SU-DHL-6 (cell line): ENCODE measurements around the gene ADH1B.
"Not testable (repeated sequence)": the region's sequence is repeated elsewhere in the genome, so short reads cannot be mapped to it uniquely, and the experiment has no call there.

Source experiments
- H2AFZ ChIP-seq: fragments of 200-600 bp; sonication (generic); 2 replicates; pipeline ENCODE4 v1.6.1; 2014; ENCODE audit warnings: low read depth, mild to moderate bottlenecking, moderate library complexity, mixed read lengths, antibody characterized with exemption, low read length; ENCODE audit not compliant: severe bottlenecking
- H3F3A ChIP-seq: fragments of 200-600 bp; shearing (Covaris generic); 2 replicates; pipeline ENCODE4 v1.6.0; 2016; ENCODE audit warnings: antibody characterized with exemption, mild to moderate bottlenecking; ENCODE audit not compliant: insufficient read depth
- H3K27ac ChIP-seq: fragments of 200-600 bp; sonication (generic); 2 replicates; pipeline ENCODE4 v1.5.1; 2016; ENCODE audit warnings: low read depth, mild to moderate bottlenecking, low read length, moderate library complexity, mixed read lengths
- H3K27me3 ChIP-seq: fragments of 200-600 bp; sonication (generic), shearing (Covaris generic); 2 replicates; pipeline ENCODE4 v1.6.0; 2014; ENCODE audit warnings: mild to moderate bottlenecking, low read length
- H3K36me3 ChIP-seq: fragments of 200-600 bp; sonication (generic); 2 replicates; pipeline ENCODE4 v1.6.1; 2014; ENCODE audit warnings: mild to moderate bottlenecking, low read length, mixed read lengths
- H3K4me2 ChIP-seq: fragments of 300-600, 200-600 bp; shearing (Covaris generic), sonication (generic); 2 replicates; pipeline ENCODE4 v1.6.0; 2014; ENCODE audit warnings: low read length, low read depth, mild to moderate bottlenecking; ENCODE audit not compliant: poor library complexity, severe bottlenecking
- H3K4me3 ChIP-seq: fragments of 200-600 bp; sonication (generic); 2 replicates; pipeline ENCODE4 v1.5.1; 2014; ENCODE audit warnings: antibody characterized with exemption, low read length, mild to moderate bottlenecking, mixed read lengths; ENCODE audit not compliant: insufficient read depth, poor library complexity, severe bottlenecking
- H3K79me2 ChIP-seq: fragments of 200-600 bp; sonication (generic); 2 replicates; pipeline ENCODE4 v1.6.1; 2014; ENCODE audit warnings: mild to moderate bottlenecking, low read length, moderate library complexity; ENCODE audit not compliant: insufficient read depth
- H3K9ac ChIP-seq: fragments of 200-600 bp; sonication (generic); 2 replicates; pipeline ENCODE4 v1.7.0; 2014; ENCODE audit warnings: mild to moderate bottlenecking, low read length
- H3K9me2 ChIP-seq: fragments of 200-600 bp; sonication (generic); replicated peaks from 2 replicates; pipeline ENCODE4 v1.6.1; 2014; ENCODE audit warnings: low read length; ENCODE audit not compliant: insufficient read depth
- H3K9me3 ChIP-seq: fragments of 200-600 bp; sonication (generic); 2 replicates; pipeline ENCODE4 v1.6.1; 2014; ENCODE audit warnings: low read length, mixed read lengths; ENCODE audit not compliant: insufficient read depth
- H4K20me1 ChIP-seq: fragments of 200-600 bp; sonication (generic); 2 replicates; pipeline ENCODE4 v1.6.1; 2014; ENCODE audit warnings: low read depth, mild to moderate bottlenecking, antibody characterized with exemption, low read length, moderate library complexity, mixed read lengths
- CTCF ChIP-seq: fragments of 200-600 bp; sonication (generic); IDR thresholded peaks from one replicate; pipeline ENCODE4 v1.5.1; 2017; ENCODE audit warnings: antibody characterized with exemption, mild to moderate bottlenecking, low read length, moderate library complexity; ENCODE audit not compliant: insufficient read depth, poor library complexity, severe bottlenecking
- EZH2phosphoT487 ChIP-seq: fragments of 200-600 bp; sonication (generic), shearing (Covaris generic); conservative IDR thresholded peaks from 2 replicates; pipeline ENCODE4 v1.6.1; 2018; ENCODE audit warnings: mild to moderate bottlenecking, antibody characterized with exemption, low read length, moderate library complexity, mixed read lengths

The ADH1B gene

GRCh38 chr4:99351487-99351886 lies 30.3 kb upstream of the ADH1B start:
- no peaks in the 10 kb centered on the region for H3K9me2 ChIP-seq
- no peaks in the 10 kb centered on the region for H3K79me2 ChIP-seq
- no peak overlapping the region for H3K4me2 ChIP-seq
- H4K20me1 ChIP-seq: no peaks in the 10 kb centered on the region
- TF ChIP-seq CTCF (no peak), EZH2phosphoT487 (no peak)
- H3K9ac ChIP-seq: no peak overlapping the region
- no peak overlapping the region for H3K27ac ChIP-seq
- no peaks in the 10 kb centered on the region for H3K36me3 ChIP-seq
- H3K4me3 ChIP-seq: no peak overlapping the region
- no peaks in the 10 kb centered on the region for H3F3A ChIP-seq
- no peaks in the 10 kb centered on the region for H3K9me3 ChIP-seq
- no peaks in the 10 kb centered on the region for H3K27me3 ChIP-seq
- no peak overlapping the region for H2AFZ ChIP-seq

GRCh38 chr4:99349338-99349737 lies 28.1 kb upstream of the ADH1B start:
- Histone ChIP-seq H3K27ac (no peak overlapping the region), H4K20me1 (no peaks in the 10 kb centered on the region), H3K9ac (no peak overlapping the region), H2AFZ (no peak overlapping the region), H3K4me3 (no peak overlapping the region), H3K4me2 (no peak overlapping the region), H3K36me3 (no peaks in the 10 kb centered on the region), H3K27me3 (no peaks in the 10 kb centered on the region), H3F3A (no peaks in the 10 kb centered on the region), H3K9me3 (no peaks in the 10 kb centered on the region), H3K79me2 (no peaks in the 10 kb centered on the region), H3K9me2 (no peaks in the 10 kb centered on the region)
- TF ChIP-seq EZH2phosphoT487: no peak
- TF ChIP-seq CTCF: no peak

- H2AFZ ChIP-seq, H3K36me3 ChIP-seq, H3K79me2 ChIP-seq, H3K9me2 ChIP-seq, H3K4me2 ChIP-seq, H3K4me3 ChIP-seq, H3F3A ChIP-seq, H3K27ac ChIP-seq, H3K9ac ChIP-seq, H3K27me3 ChIP-seq, H3K9me3 ChIP-seq, H4K20me1 ChIP-seq: not testable (repeated sequence)
These were observed 21.4 kb upstream of the ADH1B start for GRCh38 chr4:99342624-99343023.

- Histone ChIP-seq H3K27me3 (no peaks in the 10 kb centered on the region), H3K79me2 (no peaks in the 10 kb centered on the region), H3K27ac (no peak overlapping the region), H3K36me3 (no peaks in the 10 kb centered on the region), H3K9me2 (no peaks in the 10 kb centered on the region), H3K4me2 (no peak overlapping the region), H3K9me3 (no peaks in the 10 kb centered on the region), H2AFZ (no peak overlapping the region), H4K20me1 (no peaks in the 10 kb centered on the region), H3K9ac (no peak overlapping the region), H3F3A (no peaks in the 10 kb centered on the region), H3K4me3 (no peak overlapping the region)
- TF ChIP-seq CTCF (no peak), EZH2phosphoT487 (no peak)
These were observed 20.2 kb upstream of the ADH1B start for GRCh38 chr4:99341426-99341825.
